ENCODE measurements around the gene NSUN2.

The NSUN2 gene

DNA sequence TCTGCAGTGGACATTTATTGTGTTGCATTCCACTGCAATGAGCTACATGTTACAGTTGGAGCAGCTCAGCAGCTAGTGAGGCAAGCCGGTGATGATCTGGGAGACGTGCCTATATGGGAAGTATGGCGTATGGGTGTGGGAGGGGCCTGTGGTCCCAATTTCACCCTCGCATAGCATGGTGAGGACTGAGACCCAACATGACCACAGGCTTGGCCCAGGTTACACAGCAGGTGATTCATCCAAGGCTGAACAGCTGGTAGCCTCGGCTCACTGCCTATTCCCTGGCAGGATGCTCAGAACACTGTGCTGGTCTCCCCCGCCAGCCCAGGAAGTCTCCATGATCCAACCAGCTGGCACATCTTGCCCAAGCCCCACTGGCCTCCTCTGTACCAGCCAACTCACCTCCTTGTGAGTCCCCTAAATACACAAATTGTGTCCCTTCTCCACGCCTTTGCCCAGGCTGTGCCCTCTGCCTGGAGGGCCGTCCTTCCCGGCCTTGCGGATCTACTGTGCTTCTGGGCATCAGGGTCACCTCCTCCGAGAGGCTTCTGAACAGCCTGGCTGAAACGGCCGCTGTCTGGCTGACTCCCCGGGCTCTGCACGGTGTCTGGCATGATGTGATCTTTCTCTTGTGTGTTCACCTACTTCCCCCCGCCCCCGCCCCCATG, 81.4 kb downstream of the NSUN2 start:
- TF ChIP-seq, protein P1, sequence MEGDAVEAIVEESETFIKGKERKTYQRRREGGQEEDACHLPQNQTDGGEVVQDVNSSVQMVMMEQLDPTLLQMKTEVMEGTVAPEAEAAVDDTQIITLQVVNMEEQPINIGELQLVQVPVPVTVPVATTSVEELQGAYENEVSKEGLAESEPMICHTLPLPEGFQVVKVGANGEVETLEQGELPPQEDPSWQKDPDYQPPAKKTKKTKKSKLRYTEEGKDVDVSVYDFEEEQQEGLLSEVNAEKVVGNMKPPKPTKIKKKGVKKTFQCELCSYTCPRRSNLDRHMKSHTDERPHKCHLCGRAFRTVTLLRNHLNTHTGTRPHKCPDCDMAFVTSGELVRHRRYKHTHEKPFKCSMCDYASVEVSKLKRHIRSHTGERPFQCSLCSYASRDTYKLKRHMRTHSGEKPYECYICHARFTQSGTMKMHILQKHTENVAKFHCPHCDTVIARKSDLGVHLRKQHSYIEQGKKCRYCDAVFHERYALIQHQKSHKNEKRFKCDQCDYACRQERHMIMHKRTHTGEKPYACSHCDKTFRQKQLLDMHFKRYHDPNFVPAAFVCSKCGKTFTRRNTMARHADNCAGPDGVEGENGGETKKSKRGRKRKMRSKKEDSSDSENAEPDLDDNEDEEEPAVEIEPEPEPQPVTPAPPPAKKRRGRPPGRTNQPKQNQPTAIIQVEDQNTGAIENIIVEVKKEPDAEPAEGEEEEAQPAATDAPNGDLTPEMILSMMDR (IDR thresholded peaks at IDR 0.05; ENCODE audit: insufficient read depth, low read length, poor library complexity, severe bottlenecking), result no peak
- Histone ChIP-seq H3K36me3 (ENCODE audit: control insufficient read depth, insufficient read depth, low read length) (no peaks in the 10 kb centered on the region), H3K4me3 (replicated peaks; ENCODE audit: low read depth, low read length) (no peak overlapping the region), H3K27me3 (replicated peaks; ENCODE audit: control insufficient read depth, insufficient read depth, low read length) (no peaks in the 10 kb centered on the region; the same call in 1 of the 2 replicates)
- DNase-seq (ENCODE audit: extremely low read depth, insufficient read length), result no peak

- H3K27me3 ChIP-seq (replicated peaks; ENCODE audit: control insufficient read depth, insufficient read depth, low read length), result no peaks in the 10 kb centered on the region; the same call in 1 of the 2 replicates
- TF ChIP-seq, protein P1 (IDR thresholded peaks at IDR 0.05; ENCODE audit: insufficient read depth, low read length, poor library complexity, severe bottlenecking), result no peak
- no peak overlapping the region for H3K4me3 ChIP-seq (replicated peaks; ENCODE audit: low read depth, low read length)
- H3K36me3 ChIP-seq (ENCODE audit: control insufficient read depth, insufficient read depth, low read length), result no peaks in the 10 kb centered on the region
- no peak for DNase-seq (ENCODE audit: extremely low read depth, insufficient read length)
Measured at GRCh38 chr5:6550628-6551027, 82.2 kb downstream of the NSUN2 start.
